CD4-positive, alpha-beta T cell (primary cell): ENCODE data around the gene SUPT20HL1. TPM values are rescaled to one million over a fixed set of nuclear protein-coding genes. Genes with fewer than 3 reads are reported as not detected.

Experiments used
- ATAC-seq: fragments of 200-7000 bp; cut with Tn5 transposase; one replicate; pipeline ENCODE4 v1.10.0; 2022; ENCODE audit warnings: mild to moderate bottlenecking; ENCODE audit not compliant: poor library complexity
- CTCF ChIA-PET: fragments of 350-600 bp; sonication (Branson Sonifier 250); formaldehyde crosslinking; loops from one replicate; lab custom pipeline; 2021; ENCODE audit warnings: antibody characterized with exemption, inconsistent platforms; lab: Charles Lee
- POLR2A ChIA-PET: fragments of 350-600 bp; sonication (Branson Sonifier 250); formaldehyde crosslinking; loops from one replicate; lab custom pipeline; 2021; ENCODE audit warnings: antibody characterized with exemption, inconsistent platforms; lab: Charles Lee
- DNase-seq, 14 experiments: peaks; one replicate each; pipeline ENCODE4 v3.0.0-alpha.2; 2013 to 2020; ENCODE audit warnings: mixed read lengths in 2 of 14
- H3K27ac ChIP-seq, 2 donors: one replicate each; pipeline versions ENCODE4 v1.5.1 to v1.7.0; 2013; ENCODE audit warnings: low read length in 2 of 2, low read depth in 1 of 2, mild to moderate bottlenecking in 1 of 2
- H3K27me3 ChIP-seq, 2 experiments: 1 replicate in 1 of 2; 2 replicates in 1 of 2; pipeline versions ENCODE4 v1.6.1 to v1.7.0; 2013; ENCODE audit warnings: low read length in 2 of 2, control low read depth in 1 of 2, mild to moderate bottlenecking in 1 of 2, moderate library complexity in 1 of 2; ENCODE audit not compliant: insufficient read depth in 2 of 2, control insufficient read depth in 1 of 2
- H3K36me3 ChIP-seq: one replicate; pipeline ENCODE4 v1.6.1; 2013; ENCODE audit warnings: low read length, control low read depth; ENCODE audit not compliant: insufficient read depth
- H3K4me1 ChIP-seq: one replicate; pipeline ENCODE4 v1.6.1; 2013; ENCODE audit warnings: low read length, control low read depth; ENCODE audit not compliant: insufficient read depth
- H3K4me3 ChIP-seq: one replicate; pipeline ENCODE4 v1.5.1; 2013; ENCODE audit warnings: mild to moderate bottlenecking, low read length, moderate library complexity
- H3K9me3 ChIP-seq, 2 experiments: 1 replicate in 1 of 2; 2 replicates in 1 of 2; pipeline versions ENCODE4 v1.6.1 to v1.7.0; 2013; ENCODE audit warnings: low read length in 2 of 2, mild to moderate bottlenecking in 2 of 2, control low read depth in 1 of 2, moderate library complexity in 1 of 2; ENCODE audit not compliant: control insufficient read depth in 1 of 2, insufficient read depth in 1 of 2
- H3K27ac Mint-ChIP-seq: one replicate; pipeline ENCODE4 v1.8.0; 2020; ENCODE audit warnings: mixed read lengths
- H3K27me3 Mint-ChIP-seq: one replicate; pipeline ENCODE4 v1.8.0; 2021; ENCODE audit warnings: mixed read lengths
- H3K36me3 Mint-ChIP-seq: one replicate; pipeline ENCODE4 v1.8.0; 2021; ENCODE audit warnings: low read depth, mixed read lengths
- H3K4me1 Mint-ChIP-seq: one replicate; pipeline ENCODE4 v1.8.0; 2021; ENCODE audit warnings: low read depth, mixed read lengths
- H3K4me3 Mint-ChIP-seq: one replicate; pipeline ENCODE4 v1.8.0; 2020; ENCODE audit warnings: mild to moderate bottlenecking, mixed read lengths
- H3K9me3 Mint-ChIP-seq: one replicate; pipeline ENCODE4 v1.8.0; 2020; ENCODE audit warnings: mixed read lengths
- intact Hi-C, 2 experiments: fragments of 100-400 bp; cut with DNase I in 1 of 2; cut with micrococcal nuclease in 1 of 2; formaldehyde crosslinking; loops; one replicate each; pipeline versions ENCODE4 v1.15.1 to v1.9.0; 2023 to 2025; cut with DNase I, micrococcal nuclease
- total RNA-seq, 174 experiments: library from RNA in 2 of 174; stranded (reverse) in 2 of 174; gene quantifications; one replicate each; pipeline ENCODE4 v1.2.3 and lab custom pipeline; 2021 to 2026
- TF ChIP-seq, protein P1 (sequence below): fragments of 200-600 bp; IDR thresholded peaks from one replicate; pipeline ENCODE4 v1.8.0; 2022; ENCODE audit warnings: antibody characterized with exemption, mild to moderate bottlenecking

The SUPT20HL1 gene
- total RNA-seq, 2 experiments from 2014 or later, result not detected

DNA sequence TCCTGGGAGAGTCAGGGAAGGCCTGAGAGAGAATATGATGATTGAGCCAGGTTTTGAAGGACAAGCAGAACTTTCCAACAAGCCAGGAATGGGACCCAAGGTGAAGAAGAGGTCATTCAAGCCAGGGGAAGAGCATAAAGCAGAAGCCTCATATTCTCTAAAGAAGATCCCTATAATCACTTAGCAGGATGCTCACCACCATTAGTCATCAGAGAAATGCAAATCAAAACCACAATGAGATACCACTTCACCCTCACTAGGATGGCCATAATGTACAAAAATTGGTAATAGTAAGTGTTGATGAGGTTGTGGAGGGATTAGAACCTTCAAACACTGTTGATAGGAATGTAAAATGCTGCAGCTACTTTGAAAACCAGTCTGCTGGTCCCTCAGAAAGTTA is 20.5 kb upstream of the SUPT20HL1 start:
- TF ChIP-seq, protein P1, sequence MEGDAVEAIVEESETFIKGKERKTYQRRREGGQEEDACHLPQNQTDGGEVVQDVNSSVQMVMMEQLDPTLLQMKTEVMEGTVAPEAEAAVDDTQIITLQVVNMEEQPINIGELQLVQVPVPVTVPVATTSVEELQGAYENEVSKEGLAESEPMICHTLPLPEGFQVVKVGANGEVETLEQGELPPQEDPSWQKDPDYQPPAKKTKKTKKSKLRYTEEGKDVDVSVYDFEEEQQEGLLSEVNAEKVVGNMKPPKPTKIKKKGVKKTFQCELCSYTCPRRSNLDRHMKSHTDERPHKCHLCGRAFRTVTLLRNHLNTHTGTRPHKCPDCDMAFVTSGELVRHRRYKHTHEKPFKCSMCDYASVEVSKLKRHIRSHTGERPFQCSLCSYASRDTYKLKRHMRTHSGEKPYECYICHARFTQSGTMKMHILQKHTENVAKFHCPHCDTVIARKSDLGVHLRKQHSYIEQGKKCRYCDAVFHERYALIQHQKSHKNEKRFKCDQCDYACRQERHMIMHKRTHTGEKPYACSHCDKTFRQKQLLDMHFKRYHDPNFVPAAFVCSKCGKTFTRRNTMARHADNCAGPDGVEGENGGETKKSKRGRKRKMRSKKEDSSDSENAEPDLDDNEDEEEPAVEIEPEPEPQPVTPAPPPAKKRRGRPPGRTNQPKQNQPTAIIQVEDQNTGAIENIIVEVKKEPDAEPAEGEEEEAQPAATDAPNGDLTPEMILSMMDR, result no peak
- peaks cover 0 to 3% of the 10 kb centered on the region in 2 experiments for H3K27me3 ChIP-seq
- Mint-ChIP-seq H3K27me3 (no peaks in the 10 kb centered on the region), H3K36me3 (no peaks in the 10 kb centered on the region), H3K27ac (no peak overlapping the region), H3K9me3 (no peaks in the 10 kb centered on the region), H3K4me3 (no peak overlapping the region), H3K4me1 (peaks cover 11% of the 10 kb centered on the region)
- H3K9me3 ChIP-seq, result no peaks in the 10 kb centered on the region
- POLR2A ChIA-PET, result no interaction called here
- CTCF ChIA-PET, result no interaction called here
- no peaks in the 10 kb centered on the region for H3K36me3 ChIP-seq
- H3K27ac ChIP-seq, result no peak overlapping the region
- ATAC-seq, result no peak
- intact Hi-C loops, result no loop called here
- H3K4me1 ChIP-seq, result no peaks in the 10 kb centered on the region
- no peak for DNase-seq
- H3K4me3 ChIP-seq, result no peak overlapping the region

DNA sequence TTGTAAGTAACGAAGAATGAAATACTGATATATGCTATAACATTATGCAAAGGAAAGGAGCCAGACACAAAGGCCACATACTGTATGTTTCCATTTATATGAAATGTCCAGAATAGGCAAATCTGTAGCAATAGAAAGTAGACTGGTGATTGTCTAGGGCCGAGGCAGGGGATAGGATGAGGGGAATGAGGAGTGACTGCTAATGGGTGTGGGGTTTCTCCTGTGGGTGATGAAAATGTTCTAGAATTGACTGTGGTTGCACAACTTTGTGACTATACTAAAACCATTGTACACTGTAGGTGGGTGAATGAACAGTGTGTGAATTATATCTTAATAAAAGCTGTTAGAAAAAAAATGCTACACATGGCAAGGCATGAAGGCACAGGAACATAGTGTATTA is 19.9 kb upstream of the SUPT20HL1 start:
- DNase-seq (no peak), ATAC-seq (no peak)
- H3K9me3 ChIP-seq, result no peaks in the 10 kb centered on the region
- H3K27ac ChIP-seq, result no peak overlapping the region
- Mint-ChIP-seq H3K27ac (no peak overlapping the region), H3K27me3 (no peaks in the 10 kb centered on the region), H3K4me3 (no peak overlapping the region), H3K36me3 (no peaks in the 10 kb centered on the region), H3K9me3 (no peaks in the 10 kb centered on the region), H3K4me1 (peaks cover 11% of the 10 kb centered on the region)
- H3K36me3 ChIP-seq, result no peaks in the 10 kb centered on the region
- TF ChIP-seq, protein P1, result no peak
- intact Hi-C loops, result no loop called here
- POLR2A ChIA-PET, result no interaction called here
- CTCF ChIA-PET, result no interaction called here
- H3K27me3 ChIP-seq, result peaks cover 0 to 3% of the 10 kb centered on the region in 2 experiments
- no peak overlapping the region for H3K4me3 ChIP-seq
- no peaks in the 10 kb centered on the region for H3K4me1 ChIP-seq

DNA sequence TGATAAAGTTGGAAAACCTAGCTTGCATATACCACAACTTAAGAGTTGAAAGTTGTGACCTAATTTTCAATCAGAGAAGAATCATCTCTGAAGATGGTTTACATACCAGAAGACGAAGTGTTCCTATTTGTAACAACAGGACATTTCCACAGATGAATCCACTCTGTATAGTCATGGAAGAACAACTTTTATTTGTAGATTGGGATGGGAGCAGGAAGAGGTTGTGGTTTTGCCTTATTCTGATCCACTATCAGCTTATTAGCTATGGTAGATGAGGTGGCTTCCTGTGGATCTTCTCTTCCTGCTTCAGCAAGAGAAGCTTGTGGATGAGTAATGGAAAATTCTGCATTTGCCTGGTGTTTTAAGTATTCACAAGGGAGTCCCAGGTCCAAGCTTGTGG is 18.6 kb upstream of the SUPT20HL1 start:
- POLR2A ChIA-PET, result no interaction called here
- peaks cover 11% of the 10 kb centered on the region for H3K4me1 Mint-ChIP-seq

More for the DNA sequence above, 18.6 kb upstream of the SUPT20HL1 start:
- no peaks in the 10 kb centered on the region for H3K36me3 Mint-ChIP-seq
- no peak overlapping the region for H3K27ac Mint-ChIP-seq
- no peak overlapping the region for H3K27ac ChIP-seq
- H3K4me1 ChIP-seq, result no peaks in the 10 kb centered on the region
- no peaks in the 10 kb centered on the region for H3K9me3 ChIP-seq
- no peak for DNase-seq
- intact Hi-C loops, result no loop called here
- no peak for ATAC-seq
- no peaks in the 10 kb centered on the region for H3K36me3 ChIP-seq
- CTCF ChIA-PET, result no interaction called here
- no peaks in the 10 kb centered on the region for H3K9me3 Mint-ChIP-seq
- H3K27me3 Mint-ChIP-seq, result no peaks in the 10 kb centered on the region
- peaks cover 0 to 3% of the 10 kb centered on the region in 2 experiments for H3K27me3 ChIP-seq
- TF ChIP-seq, protein P1, result no peak
- H3K4me3 Mint-ChIP-seq, result no peak overlapping the region
- no peak overlapping the region for H3K4me3 ChIP-seq
